Activated T-helper 2 cell treated with anti-CD3 and anti-CD28 coated beads, Interferon-gamma antibody, Interleukin-2, Interleukin-4, amounts not matched to agents 10 μg/mL and 5 μg/mL and 100 μg/mL, durations not matched to agents 14 hours and 24 hours and 36 hours (primary cell): ENCODE data around the gene LRBA. TPM values are rescaled to one million over a fixed set of nuclear protein-coding genes. Genes with fewer than 3 reads are reported as not detected.
"Not testable (repeated sequence)": the region's sequence is repeated elsewhere in the genome, so short reads cannot be mapped to it uniquely, and the experiment has no call there.

Source experiments
- DNase-seq: peaks from one replicate; pipeline ENCODE4 v3.0.0; 2021; ENCODE audit warnings: low spot score
- H3K27ac Mint-ChIP-seq: one replicate; pipeline ENCODE4 v1.8.0; 2021; ENCODE audit warnings: mixed read lengths
- H3K27me3 Mint-ChIP-seq: one replicate; pipeline ENCODE4 v1.8.0; 2021; ENCODE audit warnings: low read depth, mixed read lengths
- H3K36me3 Mint-ChIP-seq: one replicate; pipeline ENCODE4 v1.8.0; 2021; ENCODE audit warnings: low read depth, mixed read lengths
- H3K4me1 Mint-ChIP-seq: one replicate; pipeline ENCODE4 v1.8.0; 2021; ENCODE audit warnings: low read depth, mixed read lengths
- H3K4me3 Mint-ChIP-seq: one replicate; pipeline ENCODE4 v1.8.0; 2021; ENCODE audit warnings: low read depth, mild to moderate bottlenecking, moderate library complexity, mixed read lengths
- H3K9me3 Mint-ChIP-seq: one replicate; pipeline ENCODE4 v1.8.0; 2021; ENCODE audit warnings: mixed read lengths
- intact Hi-C: fragments of 100-400 bp; cut with micrococcal nuclease; formaldehyde crosslinking; loops from one replicate; pipeline ENCODE4 v1.15.1; 2023
- total RNA-seq: library from RNA; stranded (reverse); gene quantifications from 2 replicates; pipeline ENCODE4 v1.2.3, GENCODE V29; 2022

The LRBA gene
- total RNA-seq, 1 donor from 2014 or later = 46.4 TPM

- Mint-ChIP-seq H3K4me1 (peaks cover 41% of the 10 kb centered on the region), H3K4me3 (no peak overlapping the region), H3K27ac (no peak overlapping the region), H3K9me3 (peaks cover 1% of the 10 kb centered on the region), H3K27me3 (no peaks in the 10 kb centered on the region), H3K36me3 (peaks cover 23% of the 10 kb centered on the region)
- intact Hi-C loops = no loop called here
- DNase-seq = no peak
These were observed 31.2 kb downstream of the LRBA start for GRCh38 chr4:150983851-150984250.

GRCh38 chr4:150982557-150983233 lies 32.4 kb downstream of the LRBA start:
- no peak overlapping the region for H3K27ac Mint-ChIP-seq
- peaks cover 29% of the 10 kb centered on the region for H3K36me3 Mint-ChIP-seq
- H3K4me3 Mint-ChIP-seq = no peak overlapping the region
- H3K27me3 Mint-ChIP-seq = no peaks in the 10 kb centered on the region
- H3K9me3 Mint-ChIP-seq = peaks cover 4% of the 10 kb centered on the region
- no peak for DNase-seq
- intact Hi-C loops = no loop called here
- peaks cover 46% of the 10 kb centered on the region for H3K4me1 Mint-ChIP-seq

- Mint-ChIP-seq H3K9me3 (peaks cover 4% of the 10 kb centered on the region), H3K4me1 (peaks cover 41% of the 10 kb centered on the region), H3K4me3 (no peak overlapping the region), H3K36me3 (peaks cover 28% of the 10 kb centered on the region), H3K27ac (no peak overlapping the region), H3K27me3 (no peaks in the 10 kb centered on the region)
- DNase-seq = no peak
- intact Hi-C loops = no loop called here
These were observed 36.1 kb downstream of the LRBA start for GRCh38 chr4:150978738-150979575.

DNA sequence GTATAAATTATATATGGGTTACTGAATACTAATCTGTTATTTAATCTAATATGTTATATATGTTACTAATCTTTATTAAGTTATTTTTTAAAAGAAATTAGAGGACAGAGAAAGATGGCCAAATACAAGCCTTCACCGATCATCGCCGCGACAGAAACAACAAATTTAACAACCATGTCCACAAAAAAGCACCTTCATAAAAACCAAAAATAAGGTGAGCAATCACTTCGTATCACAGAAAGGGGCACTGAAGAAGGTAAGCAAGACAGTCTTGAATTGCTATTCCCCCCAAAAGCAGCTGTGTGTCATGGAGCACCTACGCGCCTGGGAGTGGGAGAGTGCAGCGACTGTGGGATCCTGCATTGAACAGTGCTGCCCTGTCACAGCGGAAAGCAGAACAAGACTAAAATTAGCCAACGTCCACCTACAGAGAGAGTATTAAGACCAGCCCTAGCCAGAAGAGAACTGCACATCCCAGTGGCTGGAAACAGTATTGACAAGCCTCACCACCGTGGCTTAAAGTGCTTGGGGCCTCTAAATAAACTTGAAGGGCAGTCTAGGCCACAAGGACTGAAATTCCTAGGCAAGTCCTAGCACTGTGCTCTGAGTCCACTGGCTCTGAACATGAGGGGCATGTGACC lies 38.5 kb downstream of the LRBA start:
- intact Hi-C loops = no loop called here
- no peak overlapping the region for H3K4me3 Mint-ChIP-seq
- no peak overlapping the region for H3K27ac Mint-ChIP-seq
- no peak for DNase-seq
- H3K27me3 Mint-ChIP-seq = no peaks in the 10 kb centered on the region
- H3K4me1 Mint-ChIP-seq = peaks cover 49% of the 10 kb centered on the region
- peaks cover 4% of the 10 kb centered on the region for H3K9me3 Mint-ChIP-seq
- peaks cover 20% of the 10 kb centered on the region for H3K36me3 Mint-ChIP-seq

DNA sequence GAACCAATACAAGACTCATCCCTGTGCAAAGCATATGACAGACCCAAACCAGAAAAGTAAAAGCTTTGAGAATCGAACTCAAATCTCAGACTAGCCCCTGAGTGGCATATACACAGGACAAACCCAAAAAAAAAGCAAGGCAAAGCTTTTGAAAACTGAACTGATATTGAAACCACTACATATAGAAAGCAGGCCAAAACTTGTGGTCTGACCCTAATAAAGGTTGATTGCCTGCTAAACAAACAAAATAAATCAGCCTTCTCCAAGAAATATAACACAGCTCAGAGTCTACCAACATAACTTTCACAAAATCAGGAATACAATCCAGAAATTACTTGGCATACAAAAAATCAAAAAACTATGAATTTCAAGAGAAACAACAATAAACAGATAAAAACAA lies 40.3 kb downstream of the LRBA start:
- intact Hi-C loops = loop anchor here (5.0 kb wide), 2 partner anchors 58 to 157 kb away; no protein-coding TSS in a partner anchor
- peaks cover 48% of the 10 kb centered on the region for H3K4me1 Mint-ChIP-seq
- peaks cover 12% of the 10 kb centered on the region for H3K36me3 Mint-ChIP-seq
- peaks cover 4% of the 10 kb centered on the region for H3K9me3 Mint-ChIP-seq
- H3K4me3 Mint-ChIP-seq = no peak overlapping the region
- no peak for DNase-seq
- no peak overlapping the region for H3K27ac Mint-ChIP-seq
- H3K27me3 Mint-ChIP-seq = no peaks in the 10 kb centered on the region

- Mint-ChIP-seq H3K27ac (no peak overlapping the region), H3K4me3 (no peak overlapping the region), H3K36me3 (peaks cover 10% of the 10 kb centered on the region), H3K27me3 (no peaks in the 10 kb centered on the region), H3K4me1 (peaks cover 46% of the 10 kb centered on the region), H3K9me3 (peaks cover 4% of the 10 kb centered on the region)
- DNase-seq = no peak
- intact Hi-C loops = loop anchor here (5.0 kb wide), 2 partner anchors 58 to 157 kb away; no protein-coding TSS in a partner anchor
These were observed 40.8 kb downstream of the LRBA start for GRCh38 chr4:150974252-150974640.

DNA sequence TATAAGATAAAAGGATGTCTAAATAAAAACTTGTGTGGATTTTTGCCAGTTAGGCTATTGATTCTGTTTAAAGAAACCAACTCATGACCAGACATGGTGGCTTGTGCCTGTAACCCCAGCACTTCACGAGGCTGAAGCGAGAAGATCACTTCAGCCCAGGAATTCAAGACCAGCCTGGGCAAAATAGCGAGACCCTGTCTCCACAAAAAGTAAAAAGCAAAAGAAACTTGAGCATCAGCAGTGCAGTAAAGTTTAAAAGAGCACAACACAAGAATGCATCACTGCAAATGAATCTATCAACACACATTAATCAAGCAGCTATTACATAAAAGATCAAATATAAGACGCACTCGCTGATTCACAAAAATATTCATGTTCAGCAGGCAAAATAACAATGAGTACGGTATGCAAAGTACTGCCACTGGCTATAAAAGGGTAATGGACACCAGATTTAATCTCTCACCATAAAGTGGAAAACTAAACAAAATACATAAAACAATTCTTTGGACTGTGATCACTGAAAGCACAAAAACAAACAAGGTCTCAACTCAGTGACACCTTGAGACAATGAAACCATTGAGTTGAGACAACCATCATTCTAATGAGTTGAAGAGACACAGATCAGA lies 41.3 kb downstream of the LRBA start:
- peaks cover 7% of the 10 kb centered on the region for H3K36me3 Mint-ChIP-seq
- no peaks in the 10 kb centered on the region for H3K27me3 Mint-ChIP-seq
- peaks cover 1% of the 10 kb centered on the region for H3K9me3 Mint-ChIP-seq
- H3K4me1 Mint-ChIP-seq = peaks cover 44% of the 10 kb centered on the region
- H3K4me3 Mint-ChIP-seq = no peak overlapping the region
- DNase-seq = no peak
- intact Hi-C loops = loop anchor here (5.0 kb wide), 2 partner anchors 59 to 156 kb away; no protein-coding TSS in a partner anchor
- H3K27ac Mint-ChIP-seq = no peak overlapping the region

DNA sequence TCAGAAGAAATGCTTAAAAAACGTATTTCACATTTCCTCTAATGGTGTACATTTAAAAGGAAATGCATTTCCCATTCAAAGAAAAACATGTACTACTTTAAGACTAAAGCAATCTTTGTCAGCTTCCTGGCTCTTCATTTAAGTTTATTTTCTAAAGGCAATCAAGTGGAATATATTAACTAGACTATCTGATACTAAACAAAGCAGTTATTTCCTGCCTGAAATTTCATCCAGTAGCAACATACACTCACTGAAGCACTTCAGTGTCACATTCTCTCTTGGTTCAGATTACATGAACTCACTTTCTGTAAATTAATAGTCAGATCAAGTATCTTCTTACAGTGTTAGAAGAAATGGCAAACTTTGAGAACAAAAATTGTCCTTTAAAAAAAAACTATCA lies 42.5 kb downstream of the LRBA start:
- H3K27ac Mint-ChIP-seq = no peak overlapping the region

GRCh38 chr4:150971901-150972300 lies 43.2 kb downstream of the LRBA start:
- H3K4me3 Mint-ChIP-seq = no peak overlapping the region
- H3K27me3 Mint-ChIP-seq = no peaks in the 10 kb centered on the region
- peaks cover 40% of the 10 kb centered on the region for H3K4me1 Mint-ChIP-seq
- no peak for DNase-seq
- H3K9me3 Mint-ChIP-seq = peaks cover 4% of the 10 kb centered on the region
- no peak overlapping the region for H3K27ac Mint-ChIP-seq
- intact Hi-C loops = loop anchor here (1.0 to 5.0 kb wide), 5 partner anchors 8 to 155 kb away; partner anchors contain the start of genes LRBA and RPS3A
- peaks cover 6% of the 10 kb centered on the region for H3K36me3 Mint-ChIP-seq

More for the DNA sequence above, 42.5 kb downstream of the LRBA start:
- H3K27me3 Mint-ChIP-seq = no peaks in the 10 kb centered on the region
- H3K9me3 Mint-ChIP-seq = no peaks in the 10 kb centered on the region
- intact Hi-C loops = loop anchor here (5.0 kb wide), 2 partner anchors 60 to 155 kb away; no protein-coding TSS in a partner anchor
- H3K4me3 Mint-ChIP-seq = no peak overlapping the region
- DNase-seq = no peak
- peaks cover 2% of the 10 kb centered on the region for H3K36me3 Mint-ChIP-seq
- peaks cover 40% of the 10 kb centered on the region for H3K4me1 Mint-ChIP-seq

- peaks cover 9% of the 10 kb centered on the region for H3K36me3 Mint-ChIP-seq
- no peaks in the 10 kb centered on the region for H3K27me3 Mint-ChIP-seq
- H3K4me1 Mint-ChIP-seq = peaks cover 40% of the 10 kb centered on the region
- DNase-seq = no peak
- intact Hi-C loops = loop anchor here (1.0 to 5.0 kb wide), 5 partner anchors 10 to 153 kb away; partner anchors contain the start of genes LRBA and RPS3A
- H3K9me3 Mint-ChIP-seq = peaks cover 4% of the 10 kb centered on the region
- H3K4me3 Mint-ChIP-seq = no peak overlapping the region
- peak overlapping the region; percentile 68 for H3K27ac Mint-ChIP-seq
These were observed 44.4 kb downstream of the LRBA start for GRCh38 chr4:150970685-150971151.

DNA sequence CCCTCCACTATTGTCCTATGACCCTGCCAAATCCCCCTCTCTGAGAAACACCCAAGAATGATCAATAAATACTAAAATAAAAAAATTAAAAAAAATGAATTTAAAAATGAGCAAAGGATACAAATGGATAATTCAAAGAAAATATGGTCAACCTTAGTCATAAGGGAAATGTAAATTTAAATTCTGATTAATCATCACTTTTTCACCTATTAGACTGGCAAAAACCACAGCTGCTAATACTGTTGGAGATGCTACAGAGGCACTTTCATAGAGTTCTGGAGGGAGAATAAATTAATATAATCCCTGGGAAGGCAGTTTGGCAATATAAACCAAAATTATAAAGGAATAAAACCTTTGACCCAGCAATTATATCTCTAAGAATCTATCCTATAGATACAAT lies 50.3 kb downstream of the LRBA start:
- Mint-ChIP-seq H3K27me3 (no peaks in the 10 kb centered on the region), H3K4me3 (no peak overlapping the region), H3K27ac (no peak overlapping the region), H3K36me3 (peaks cover 12% of the 10 kb centered on the region), H3K4me1 (peaks cover 12% of the 10 kb centered on the region), H3K9me3 (peaks cover 4% of the 10 kb centered on the region)
- DNase-seq = no peak
- intact Hi-C loops = no loop called here

DNA sequence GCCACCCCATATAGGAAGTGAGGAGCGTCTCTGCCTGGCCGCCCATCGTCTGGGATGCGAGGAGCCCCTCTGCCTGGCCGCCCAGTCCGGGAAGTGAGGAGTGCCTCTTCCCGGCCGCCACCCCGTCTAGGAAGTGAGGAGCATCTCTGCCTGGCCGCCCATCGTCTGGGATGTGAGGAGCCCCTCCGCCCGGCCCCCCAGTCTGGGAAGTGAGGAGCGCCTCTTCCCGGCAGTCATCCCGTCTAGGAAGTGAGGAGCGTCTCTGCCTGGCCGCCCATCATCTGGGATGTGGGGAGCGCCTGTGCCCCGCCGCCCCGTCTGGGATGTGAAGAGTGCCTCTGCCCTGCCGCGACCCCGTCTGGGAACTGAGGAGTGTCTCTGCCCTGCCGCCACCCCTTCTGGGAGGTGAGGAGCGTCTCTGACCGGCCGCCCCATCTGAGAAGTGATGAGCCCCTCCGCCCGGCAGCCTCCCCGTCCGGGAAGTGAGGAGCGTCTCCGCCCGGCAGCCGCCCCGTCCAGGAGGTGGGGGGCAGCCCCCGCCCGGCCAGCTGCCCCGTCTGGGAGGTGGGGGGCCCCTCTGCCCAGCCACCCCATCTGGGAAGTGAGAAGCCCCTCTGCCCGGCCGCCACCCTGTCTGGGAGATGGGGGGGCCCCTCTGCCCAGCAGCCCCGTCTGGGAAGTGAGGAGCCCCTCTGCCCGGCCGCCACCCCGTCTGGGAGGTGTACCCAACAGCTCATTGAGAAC lies 51.3 kb downstream of the LRBA start:
- H3K36me3 Mint-ChIP-seq = peaks cover 18% of the 10 kb centered on the region
- H3K4me3 Mint-ChIP-seq, H3K27ac Mint-ChIP-seq, H3K4me1 Mint-ChIP-seq, H3K27me3 Mint-ChIP-seq, DNase-seq, H3K9me3 Mint-ChIP-seq, intact Hi-C loops: not testable (repeated sequence)
